NOMO-1 (cell line): ENCODE results near the gene AKNA.

Experiments
- DNase-seq, 2 experiments: peaks; one replicate each; lab custom pipeline; 2025; ENCODE audit not compliant: unreplicated experiment in 2 of 2; lab: John Stamatoyannopoulos, UW

The AKNA gene

GRCh38 chr9:114387680-114388356, at the start of gene AKNA:
Gene AKNA, minus strand, starts transcription at chr9:114387982. Its CDS starts 6,649 bp downstream, at chr9:114381333.
- peak; percentile 55 to 69 for DNase-seq

- DNase-seq = no peak
Observed at GRCh38 chr9:114437401-114437893, 49.7 kb upstream of the AKNA start.

- DNase-seq = peak in 1 of 2 experiments; percentile 21
Observed at GRCh38 chr9:114434878-114435311, 47.1 kb upstream of the AKNA start.

- no peak for DNase-seq
Observed at GRCh38 chr9:114433720-114434255, 46.0 kb upstream of the AKNA start.

- no peak for DNase-seq
Observed at GRCh38 chr9:114433086-114433485, 45.3 kb upstream of the AKNA start.

GRCh38 chr9:114432323-114433067, 44.7 kb upstream of the AKNA start:
- no peak for DNase-seq

GRCh38 chr9:114431770-114432169, 44.0 kb upstream of the AKNA start:
- DNase-seq = no peak

- DNase-seq = no peak
Observed at GRCh38 chr9:114431003-114431402, 43.2 kb upstream of the AKNA start.

GRCh38 chr9:114430457-114430856, 42.7 kb upstream of the AKNA start:
- no peak for DNase-seq

GRCh38 chr9:114429488-114429887, 41.7 kb upstream of the AKNA start:
- DNase-seq = no peak

- DNase-seq = no peak
Observed at GRCh38 chr9:114428466-114428865, 40.7 kb upstream of the AKNA start.

GRCh38 chr9:114427644-114428043, 39.9 kb upstream of the AKNA start:
- no peak for DNase-seq

- DNase-seq = no peak
Observed at GRCh38 chr9:114426046-114426948, 38.5 kb upstream of the AKNA start.

- no peak for DNase-seq
Observed at GRCh38 chr9:114425126-114425525, 37.3 kb upstream of the AKNA start.

- DNase-seq = no peak
Observed at GRCh38 chr9:114424126-114424525, 36.3 kb upstream of the AKNA start.

- no peak for DNase-seq
Observed at GRCh38 chr9:114423181-114423580, 35.4 kb upstream of the AKNA start.

GRCh38 chr9:114421147-114421546, 33.4 kb upstream of the AKNA start:
- DNase-seq = no peak

- DNase-seq = no peak
Observed at GRCh38 chr9:114419796-114420195, 32.0 kb upstream of the AKNA start.

GRCh38 chr9:114418053-114418452, 30.3 kb upstream of the AKNA start:
- DNase-seq = no peak

GRCh38 chr9:114417511-114417910, 29.7 kb upstream of the AKNA start:
- DNase-seq = no peak

GRCh38 chr9:114416906-114417305, 29.1 kb upstream of the AKNA start:
- DNase-seq = no peak
